ENCODE results near the gene MACROD2. TPM values are rescaled to one million over a fixed set of nuclear protein-coding genes. Genes with fewer than 3 reads are reported as not detected.

The MACROD2 gene
- total RNA-seq, 1 donor from 2014 or later = 2.5 TPM

DNA sequence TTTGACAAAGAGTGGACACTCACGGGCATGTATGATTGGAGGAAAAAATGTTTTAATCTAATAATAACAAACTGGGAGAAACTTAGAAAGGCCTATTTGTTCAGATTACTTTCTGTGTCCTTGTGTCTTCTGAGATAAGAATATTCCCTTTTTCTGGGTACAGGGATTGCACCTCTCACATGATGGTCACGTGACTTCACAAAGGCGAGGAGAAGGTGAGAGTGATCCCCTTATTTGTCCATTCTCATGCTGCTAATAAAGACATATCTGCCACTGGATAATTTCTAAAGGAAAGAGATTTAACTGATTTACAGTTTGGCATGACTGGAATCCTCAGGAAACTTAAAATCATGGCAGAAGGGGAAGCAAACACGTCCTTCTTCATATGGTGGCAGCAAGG is 1331.8 kb downstream of the MACROD2 start:
- no peaks in the 10 kb centered on the region for H3K9me3 Mint-ChIP-seq (ENCODE audit: unreplicated experiment)
- H3K4me3 Mint-ChIP-seq (ENCODE audit: unreplicated experiment) = no peak overlapping the region
- DNase-seq (ENCODE audit: extremely low spot score, unreplicated experiment) = no peak
- peaks cover 10% of the 10 kb centered on the region for H3K4me1 Mint-ChIP-seq (ENCODE audit: unreplicated experiment)
- H3K27ac Mint-ChIP-seq (ENCODE audit: unreplicated experiment) = no peak overlapping the region
- no peaks in the 10 kb centered on the region for H3K36me3 Mint-ChIP-seq (ENCODE audit: unreplicated experiment)
- no peaks in the 10 kb centered on the region for H3K27me3 Mint-ChIP-seq (ENCODE audit: unreplicated experiment)
- TF ChIP-seq, protein P1, sequence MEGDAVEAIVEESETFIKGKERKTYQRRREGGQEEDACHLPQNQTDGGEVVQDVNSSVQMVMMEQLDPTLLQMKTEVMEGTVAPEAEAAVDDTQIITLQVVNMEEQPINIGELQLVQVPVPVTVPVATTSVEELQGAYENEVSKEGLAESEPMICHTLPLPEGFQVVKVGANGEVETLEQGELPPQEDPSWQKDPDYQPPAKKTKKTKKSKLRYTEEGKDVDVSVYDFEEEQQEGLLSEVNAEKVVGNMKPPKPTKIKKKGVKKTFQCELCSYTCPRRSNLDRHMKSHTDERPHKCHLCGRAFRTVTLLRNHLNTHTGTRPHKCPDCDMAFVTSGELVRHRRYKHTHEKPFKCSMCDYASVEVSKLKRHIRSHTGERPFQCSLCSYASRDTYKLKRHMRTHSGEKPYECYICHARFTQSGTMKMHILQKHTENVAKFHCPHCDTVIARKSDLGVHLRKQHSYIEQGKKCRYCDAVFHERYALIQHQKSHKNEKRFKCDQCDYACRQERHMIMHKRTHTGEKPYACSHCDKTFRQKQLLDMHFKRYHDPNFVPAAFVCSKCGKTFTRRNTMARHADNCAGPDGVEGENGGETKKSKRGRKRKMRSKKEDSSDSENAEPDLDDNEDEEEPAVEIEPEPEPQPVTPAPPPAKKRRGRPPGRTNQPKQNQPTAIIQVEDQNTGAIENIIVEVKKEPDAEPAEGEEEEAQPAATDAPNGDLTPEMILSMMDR (IDR thresholded peaks at IDR 0.05) = no peak

DNA sequence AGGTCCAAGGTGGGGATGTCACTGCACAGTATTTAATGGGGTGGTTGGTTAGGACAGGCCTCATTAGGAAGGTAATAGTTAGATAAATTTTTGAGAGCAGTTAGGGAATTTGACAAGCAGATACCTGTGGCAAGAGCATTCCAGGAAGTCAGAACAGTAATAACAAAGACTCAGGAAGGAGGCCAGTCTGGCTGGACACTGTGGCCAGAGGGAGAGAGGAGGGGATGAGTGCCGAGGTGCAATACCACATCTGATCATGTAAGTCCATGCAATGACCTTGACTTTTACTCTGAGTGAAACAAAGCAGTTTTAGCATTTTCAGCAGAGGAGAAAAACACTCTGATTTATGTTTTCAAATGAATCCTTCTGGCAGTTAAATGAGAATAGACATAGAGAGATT is 1332.8 kb downstream of the MACROD2 start:
- no peaks in the 10 kb centered on the region for H3K9me3 Mint-ChIP-seq (ENCODE audit: unreplicated experiment)
- no peak overlapping the region for H3K4me3 Mint-ChIP-seq (ENCODE audit: unreplicated experiment)
- no peak overlapping the region for H3K27ac Mint-ChIP-seq (ENCODE audit: unreplicated experiment)
- no peaks in the 10 kb centered on the region for H3K36me3 Mint-ChIP-seq (ENCODE audit: unreplicated experiment)
- peaks cover 3% of the 10 kb centered on the region for H3K4me1 Mint-ChIP-seq (ENCODE audit: unreplicated experiment)
- TF ChIP-seq, protein P1 (IDR thresholded peaks at IDR 0.05) = no peak
- DNase-seq (ENCODE audit: extremely low spot score, unreplicated experiment) = no peak
- H3K27me3 Mint-ChIP-seq (ENCODE audit: unreplicated experiment) = no peaks in the 10 kb centered on the region

DNA sequence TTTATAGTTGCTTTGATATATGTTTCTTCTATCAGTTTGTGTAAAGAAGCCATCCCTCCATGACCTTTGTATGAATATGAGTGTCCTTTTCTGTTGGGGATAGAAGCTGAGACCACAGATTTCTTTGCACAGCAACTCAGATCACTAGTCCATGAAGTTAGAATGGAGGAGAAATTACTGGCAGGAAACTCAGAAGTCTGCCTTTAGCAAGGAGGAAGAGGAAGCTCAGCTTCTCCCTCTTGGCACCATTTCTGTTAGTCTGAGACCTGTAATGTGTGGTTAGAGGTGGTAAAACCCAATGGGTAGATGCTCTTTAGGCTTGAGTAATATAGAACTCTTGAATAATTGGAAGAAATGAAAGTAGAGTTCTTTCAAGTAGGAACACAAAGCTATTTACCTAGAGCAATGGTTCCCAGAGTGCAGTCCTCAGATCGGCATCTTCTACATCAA is 1337.4 kb downstream of the MACROD2 start:
- no peaks in the 10 kb centered on the region for H3K27me3 Mint-ChIP-seq (ENCODE audit: unreplicated experiment)
- no peaks in the 10 kb centered on the region for H3K4me1 Mint-ChIP-seq (ENCODE audit: unreplicated experiment)
- no peak overlapping the region for H3K27ac Mint-ChIP-seq (ENCODE audit: unreplicated experiment)
- TF ChIP-seq, protein P1 (IDR thresholded peaks at IDR 0.05) = no peak
- no peaks in the 10 kb centered on the region for H3K36me3 Mint-ChIP-seq (ENCODE audit: unreplicated experiment)
- H3K4me3 Mint-ChIP-seq (ENCODE audit: unreplicated experiment) = no peak overlapping the region
- H3K9me3 Mint-ChIP-seq (ENCODE audit: unreplicated experiment) = no peaks in the 10 kb centered on the region
- no peak for DNase-seq (ENCODE audit: extremely low spot score, unreplicated experiment)

DNA sequence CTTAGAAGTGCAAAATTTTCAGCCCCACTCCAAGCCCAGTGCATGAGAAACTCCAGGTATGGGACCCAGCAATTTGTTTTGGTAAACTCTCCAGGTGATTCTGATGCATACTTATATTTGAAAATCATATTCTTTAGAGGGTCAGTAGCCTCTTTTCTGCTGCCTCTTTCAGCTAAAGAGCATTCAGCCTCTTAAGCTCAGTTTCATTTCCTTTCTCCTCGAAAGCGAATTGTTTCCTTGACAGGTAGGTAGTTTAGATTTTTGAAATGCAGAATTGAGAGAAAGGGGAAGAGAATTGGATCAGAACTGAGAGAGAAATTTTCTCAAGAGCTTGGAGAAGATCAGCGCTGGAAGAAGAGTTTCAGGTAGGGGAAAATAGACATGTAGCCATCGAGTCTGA is 1337.9 kb downstream of the MACROD2 start:
- Mint-ChIP-seq H3K27me3 (ENCODE audit: unreplicated experiment) (no peaks in the 10 kb centered on the region), H3K9me3 (ENCODE audit: unreplicated experiment) (no peaks in the 10 kb centered on the region), H3K4me1 (ENCODE audit: unreplicated experiment) (no peaks in the 10 kb centered on the region)

DNA sequence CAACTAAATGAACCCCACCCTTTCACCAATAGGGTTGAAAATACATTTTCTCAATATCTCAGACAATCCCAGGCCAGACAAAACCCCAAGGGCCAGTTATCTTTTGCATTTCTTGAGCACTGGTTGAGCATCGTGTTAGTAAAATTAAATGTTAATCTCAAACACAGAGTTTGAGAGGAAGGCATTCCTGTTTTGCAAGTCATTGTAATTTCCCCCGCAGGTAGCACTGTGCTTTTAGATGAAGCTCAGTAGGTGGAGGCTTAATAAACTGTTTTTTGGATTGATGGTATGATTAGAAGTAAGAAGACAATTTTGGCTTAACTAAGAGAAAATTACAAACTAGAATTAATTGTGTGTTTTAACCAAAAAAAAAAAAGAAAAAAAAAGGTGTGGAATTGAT is 1340.7 kb downstream of the MACROD2 start:
- Mint-ChIP-seq H3K27me3 (ENCODE audit: unreplicated experiment) (no peaks in the 10 kb centered on the region), H3K9me3 (ENCODE audit: unreplicated experiment) (no peaks in the 10 kb centered on the region), H3K4me1 (ENCODE audit: unreplicated experiment) (no peaks in the 10 kb centered on the region), H3K36me3 (ENCODE audit: unreplicated experiment) (no peaks in the 10 kb centered on the region), H3K27ac (ENCODE audit: unreplicated experiment) (no peak overlapping the region), H3K4me3 (ENCODE audit: unreplicated experiment) (no peak overlapping the region)
- DNase-seq (ENCODE audit: extremely low spot score, unreplicated experiment) = no peak
- TF ChIP-seq, protein P1 (IDR thresholded peaks at IDR 0.05) = no peak

More for the DNA sequence above, 1337.9 kb downstream of the MACROD2 start:
- no peak for DNase-seq (ENCODE audit: extremely low spot score, unreplicated experiment)
- Mint-ChIP-seq H3K36me3 (ENCODE audit: unreplicated experiment) (no peaks in the 10 kb centered on the region), H3K4me3 (ENCODE audit: unreplicated experiment) (no peak overlapping the region), H3K27ac (ENCODE audit: unreplicated experiment) (no peak overlapping the region)
- TF ChIP-seq, protein P1 (IDR thresholded peaks at IDR 0.05) = no peak

All from osteocyte (in vitro differentiated cells).